Stimulated activated CD4-positive, alpha-beta T cell treated with anti-CD3 and anti-CD28 coated beads, Interleukin-12 subunit alpha, Interleukin-12 subunit beta, amount 100 ng/mL, for 24 hours (primary cell): ENCODE data around the gene MROH2A.

ENCODE experiments used
- DNase-seq, 2 experiments: peaks; one replicate each; pipeline ENCODE4 v3.0.0-alpha.2; 2020; ENCODE audit warnings: low read depth in 2 of 2

Gene MROH2A

DNA sequence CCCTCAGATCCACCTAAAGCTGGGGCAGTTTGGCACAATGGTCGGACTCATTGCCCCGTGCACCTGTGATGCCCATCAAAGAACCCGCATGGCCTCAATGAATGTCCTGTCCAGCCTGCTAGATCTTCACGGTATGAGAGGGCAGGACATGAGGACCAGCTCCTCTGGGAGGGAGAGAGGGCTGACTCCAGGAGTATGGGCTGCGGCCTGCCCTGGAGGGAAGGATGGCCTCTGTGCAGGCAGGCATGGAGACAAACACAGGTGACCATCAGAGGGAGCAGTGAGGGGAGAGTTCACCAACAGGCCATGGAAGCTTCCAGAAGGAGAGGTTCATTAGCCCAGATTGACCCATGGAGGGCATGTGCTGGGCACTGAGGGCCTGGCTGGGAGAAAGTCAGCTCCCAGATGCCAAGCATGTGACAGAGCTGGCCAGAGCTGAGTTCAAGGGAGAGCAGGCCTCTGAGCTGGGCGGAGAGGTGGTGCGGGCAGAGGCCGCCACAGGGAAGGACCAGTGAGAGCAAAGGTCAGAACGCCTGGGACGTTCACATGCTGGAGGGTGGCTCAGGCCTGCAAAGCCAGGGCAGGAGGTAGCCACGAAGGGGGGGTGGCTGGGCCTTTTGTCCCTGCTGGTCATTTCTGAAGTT is 40.0 kb downstream of the MROH2A start:
- DNase-seq: no peak

- DNase-seq: no peak
These were observed 40.8 kb downstream of the MROH2A start for GRCh38 chr2:233818639-233819621.

GRCh38 chr2:233819884-233820773 is 42.0 kb downstream of the MROH2A start:
- DNase-seq: no peak

DNA sequence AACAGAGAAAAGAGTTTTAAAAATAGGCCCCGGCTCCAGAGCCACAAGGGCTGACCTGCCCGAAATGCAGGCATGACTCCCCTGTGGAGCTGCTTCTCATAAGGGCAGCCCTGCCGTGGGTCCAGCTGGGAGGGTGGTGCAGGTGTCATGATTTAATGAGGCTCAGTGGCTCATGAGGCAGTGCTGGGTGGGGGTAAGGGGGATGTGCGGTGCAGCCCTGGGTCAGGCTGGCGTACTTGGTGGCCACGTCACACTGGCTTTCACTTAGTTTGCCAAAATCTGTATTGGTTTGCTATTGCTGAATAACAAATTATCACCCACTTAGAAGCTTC is 42.6 kb downstream of the MROH2A start:
- DNase-seq: no peak

DNA sequence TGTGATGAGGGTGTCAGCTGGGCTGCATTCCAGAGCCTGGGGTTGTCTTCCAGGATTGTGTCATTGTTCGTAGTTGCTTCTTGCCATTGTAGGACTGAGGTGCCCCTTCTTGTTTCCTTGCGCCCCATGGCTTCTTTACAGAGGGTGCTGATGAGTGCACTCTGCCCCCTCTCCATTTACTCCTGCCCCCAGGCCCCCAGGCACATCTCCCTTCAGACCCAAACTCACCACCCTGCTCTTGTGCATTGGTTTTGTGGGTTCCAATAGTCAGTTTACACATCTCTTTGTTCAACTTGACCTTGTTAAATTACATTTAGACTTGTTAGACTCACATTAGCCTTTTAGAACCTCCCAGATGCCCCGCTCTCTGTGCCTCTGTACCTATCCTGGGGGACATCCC is 43.1 kb downstream of the MROH2A start:
- DNase-seq: no peak

- DNase-seq: no peak
These were observed 43.6 kb downstream of the MROH2A start for GRCh38 chr2:233821709-233822100.

DNA sequence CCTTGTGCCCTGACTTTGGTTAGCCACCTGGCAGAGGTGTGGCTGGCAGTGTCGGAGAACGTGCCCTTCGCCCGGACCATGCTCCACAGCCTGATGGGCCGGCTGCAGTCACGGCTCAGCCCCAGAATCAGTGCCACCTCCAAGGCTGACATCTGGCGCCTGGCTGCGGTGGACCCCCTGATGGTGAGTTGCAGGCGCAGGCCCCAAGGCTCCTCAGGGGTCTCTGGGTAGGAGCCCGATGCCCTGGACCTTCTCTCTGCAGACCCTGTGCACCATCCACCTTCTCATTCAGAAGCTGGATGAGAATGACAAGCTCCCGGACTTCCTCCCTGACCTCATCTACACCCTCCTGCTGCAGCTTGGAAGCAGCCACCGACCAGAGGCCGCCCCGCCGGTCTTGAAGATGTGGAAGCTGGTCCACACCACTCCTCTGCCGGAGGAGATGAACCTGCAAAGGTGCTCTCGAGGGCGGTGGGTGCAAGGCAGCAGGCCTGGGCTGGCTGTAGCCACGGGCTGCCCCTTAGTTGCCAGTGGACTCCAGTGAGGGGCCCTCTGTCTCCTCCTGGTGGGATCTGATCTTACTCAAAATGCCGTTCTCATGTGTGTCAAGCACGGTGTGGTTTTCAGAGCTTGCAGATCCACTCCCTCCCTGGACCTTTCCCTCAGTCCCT is 44.1 kb downstream of the MROH2A start:
- DNase-seq: no peak

DNA sequence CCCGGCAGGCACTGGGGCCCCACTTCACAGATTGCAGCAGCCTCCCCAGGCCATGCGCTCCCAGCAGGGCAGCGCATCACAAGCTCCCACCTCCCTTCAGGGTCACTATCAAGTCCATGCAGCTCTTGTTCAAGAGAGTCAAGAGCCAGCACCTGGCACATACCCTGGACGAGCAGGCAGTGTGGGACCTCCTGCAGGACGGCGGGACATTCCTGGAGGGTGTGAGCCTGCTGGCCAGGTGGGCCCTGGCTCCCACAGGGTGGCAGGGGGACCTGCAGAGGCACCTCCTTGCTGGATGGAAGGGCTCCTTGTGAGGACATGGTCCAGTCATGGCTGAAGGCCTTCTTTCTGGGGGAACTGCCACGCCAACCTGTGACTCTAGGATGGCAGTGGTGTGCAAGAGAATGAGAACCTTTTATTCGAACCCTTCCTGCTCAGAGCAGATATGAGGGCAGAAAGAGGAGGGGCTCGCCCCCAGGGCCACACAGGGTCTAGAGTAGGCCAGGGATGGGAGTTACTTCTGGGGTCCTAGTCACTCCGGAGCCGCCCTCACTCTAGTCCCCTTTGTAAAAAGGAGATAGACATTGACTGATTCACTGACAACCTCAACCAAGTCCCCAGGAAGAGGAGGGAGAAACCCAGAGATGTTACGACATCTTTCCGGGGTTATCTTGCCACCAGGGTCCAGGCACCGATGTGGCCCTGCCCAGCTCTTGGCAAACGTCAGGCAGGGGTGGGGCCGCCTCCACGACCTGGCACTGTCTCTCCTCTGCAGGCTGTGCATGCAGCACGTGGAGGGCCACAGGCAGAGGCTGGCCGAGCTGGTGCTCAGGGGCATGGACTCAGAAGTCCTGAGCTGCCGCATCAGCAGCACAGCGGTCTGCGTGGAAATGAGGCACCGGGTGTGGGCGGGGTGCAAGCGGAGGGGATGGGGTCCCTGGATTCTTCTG is 44.9 kb downstream of the MROH2A start:
- DNase-seq: no peak

GRCh38 chr2:233823731-233824121 is 45.6 kb downstream of the MROH2A start:
- DNase-seq: no peak

- DNase-seq: no peak
These were observed 46.2 kb downstream of the MROH2A start for GRCh38 chr2:233824373-233824772.

- no peak for DNase-seq
These were observed 50.5 kb downstream of the MROH2A start for GRCh38 chr2:233828546-233829192.

DNA sequence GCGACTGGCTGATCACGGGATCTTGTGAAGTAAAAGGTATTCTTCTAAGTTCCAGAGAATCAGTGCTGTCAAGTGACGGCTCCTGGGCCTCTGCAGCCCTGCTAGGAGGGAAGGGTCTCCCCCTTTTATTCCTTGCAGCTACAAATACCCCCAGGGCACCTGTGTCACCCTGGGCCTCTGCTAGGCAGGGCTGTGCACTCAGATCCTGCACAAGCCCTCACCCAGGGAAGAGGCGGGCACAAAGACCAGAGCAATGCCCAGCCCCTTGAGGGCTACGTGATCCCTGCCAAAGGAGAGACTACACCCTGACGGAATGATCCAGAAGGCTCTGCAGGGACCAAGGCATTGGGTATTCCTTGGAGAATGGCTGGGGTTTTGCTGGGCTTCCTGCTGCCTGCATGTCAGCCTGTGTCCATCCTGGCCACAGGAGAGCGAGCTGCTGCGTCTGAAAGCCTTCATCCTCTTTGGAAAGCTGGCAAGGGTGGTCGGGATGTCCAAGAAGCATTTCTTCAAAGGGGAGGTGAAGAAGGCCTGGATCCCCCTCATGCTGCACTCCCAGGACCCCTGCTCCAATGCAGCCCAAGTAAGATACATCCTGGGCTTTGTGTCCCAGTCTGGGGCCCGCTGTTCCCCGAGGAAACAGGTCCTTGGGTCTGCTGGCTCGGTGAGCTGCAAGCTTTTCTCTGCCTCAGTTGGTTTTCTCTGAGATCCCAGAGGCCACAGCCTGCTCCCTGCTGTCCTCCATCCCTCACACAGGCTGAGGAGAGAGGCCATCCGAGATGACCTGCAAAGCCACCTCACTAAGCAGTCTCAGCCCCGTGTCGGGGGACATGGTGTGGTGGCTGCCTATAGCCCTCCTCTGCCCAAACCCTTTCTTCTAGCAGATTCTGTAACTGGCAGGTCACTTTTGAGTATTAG is 51.3 kb downstream of the MROH2A start:
- DNase-seq: no peak

DNA sequence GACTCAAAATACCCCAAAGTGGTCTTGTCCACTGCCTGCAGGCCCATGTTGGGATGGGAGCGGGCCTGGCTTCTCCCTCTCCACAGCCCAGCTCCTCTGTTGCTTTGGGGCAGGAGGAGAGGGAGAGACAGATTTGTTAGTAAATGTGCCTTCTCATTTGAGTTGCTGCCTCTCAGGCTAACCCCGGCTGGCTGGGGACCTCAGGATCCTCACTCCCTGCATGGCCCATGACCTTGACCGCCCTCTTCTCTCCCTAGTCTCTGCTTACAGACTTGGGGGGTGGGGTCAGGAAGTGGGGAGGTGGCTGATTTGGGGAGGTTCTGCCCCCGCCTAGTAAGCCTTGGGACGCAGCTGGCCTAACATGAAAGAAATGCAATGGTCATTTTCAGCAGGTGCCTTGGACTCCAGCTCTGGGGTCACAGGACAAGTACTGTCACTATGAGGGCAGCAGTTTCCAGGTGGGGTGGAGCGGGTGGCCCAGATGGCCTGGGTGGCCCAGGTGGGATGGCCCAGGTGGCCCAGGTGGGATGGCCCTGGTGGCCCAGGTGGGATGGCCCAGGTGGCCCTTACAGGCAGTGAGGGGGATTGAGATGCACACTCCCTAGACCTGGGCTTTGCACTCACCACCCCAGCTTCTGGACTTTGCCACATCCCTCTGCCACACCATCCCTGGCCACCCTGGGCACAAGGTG is 52.1 kb downstream of the MROH2A start:
- DNase-seq: no peak

DNA sequence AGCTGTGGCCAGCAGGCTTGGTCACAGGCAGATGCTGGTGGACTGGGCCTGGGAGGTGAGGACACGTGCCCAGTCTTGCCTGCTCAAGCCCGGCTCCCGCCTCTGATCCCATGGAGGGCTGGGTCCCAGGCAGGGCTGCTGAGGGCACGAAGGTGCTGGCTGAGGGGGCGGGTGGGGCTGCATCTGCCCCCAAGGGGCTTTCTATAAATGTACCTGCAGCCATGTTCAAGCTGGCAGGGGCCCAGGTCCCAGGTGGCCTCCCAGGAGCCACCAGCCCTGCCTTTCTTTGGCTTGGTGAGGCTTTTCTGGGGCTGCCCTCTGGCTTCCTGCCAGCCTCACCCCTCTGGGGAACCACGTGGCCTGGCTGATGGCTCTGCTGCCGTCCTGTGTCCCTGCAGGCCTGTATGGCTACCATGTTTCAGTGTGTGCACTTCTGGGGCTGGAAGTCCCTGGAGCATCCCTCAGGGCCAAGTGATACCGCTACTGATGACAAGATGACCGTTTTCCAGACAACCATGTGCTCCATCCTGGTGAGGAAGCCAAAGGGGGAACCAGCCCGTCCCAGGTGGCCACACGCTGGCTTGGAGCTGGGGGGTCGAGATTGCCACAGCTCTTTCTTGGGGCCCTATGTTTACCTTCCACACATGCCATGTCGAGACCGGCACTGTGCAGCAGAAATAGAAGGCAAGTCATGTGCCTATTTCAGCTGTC is 53.0 kb downstream of the MROH2A start:
- DNase-seq: no peak

GRCh38 chr2:233831861-233832260 is 53.7 kb downstream of the MROH2A start:
- DNase-seq: no peak

GRCh38 chr2:233832414-233832813 is 54.3 kb downstream of the MROH2A start:
- DNase-seq: no peak

GRCh38 chr2:233832869-233833311 is 54.8 kb downstream of the MROH2A start:
- DNase-seq: no peak

- no peak for DNase-seq
These were observed 55.2 kb downstream of the MROH2A start for GRCh38 chr2:233833345-233833744.
